Stimulated activated CD4-positive, alpha-beta T cell treated with anti-CD3 and anti-CD28 coated beads, Interleukin-1b, Interleukin-23, amount 100 ng/mL, for 24 hours (primary cell): Measurements from ENCODE around the gene SVBP.

Source experiments
- DNase-seq, 4 experiments: peaks; one replicate each; pipeline ENCODE4 v3.0.0-alpha.2; 2020; ENCODE audit warnings: low read depth in 4 of 4, low spot score in 1 of 4

Gene SVBP

DNA sequence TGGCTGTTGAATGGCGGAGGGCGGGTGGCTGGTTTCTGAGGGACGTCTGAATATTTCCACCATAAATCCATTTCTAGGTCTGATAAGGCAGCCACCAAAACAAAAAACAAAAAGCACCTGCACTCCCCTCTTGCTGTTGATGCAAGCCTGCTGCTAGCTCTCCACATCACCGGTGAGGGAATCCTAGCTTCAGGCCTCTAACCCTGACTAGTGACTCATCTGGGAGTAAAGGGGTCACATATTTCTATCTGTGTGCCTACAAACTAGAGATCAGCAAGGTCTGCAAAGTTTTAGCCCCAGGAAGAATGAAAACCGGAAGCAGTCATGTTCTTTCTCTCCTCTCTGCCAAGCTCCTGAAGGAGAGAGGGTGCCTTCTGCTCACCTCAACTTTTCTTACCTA, 10.6 kb downstream of the SVBP start:
- no peak for DNase-seq

DNA sequence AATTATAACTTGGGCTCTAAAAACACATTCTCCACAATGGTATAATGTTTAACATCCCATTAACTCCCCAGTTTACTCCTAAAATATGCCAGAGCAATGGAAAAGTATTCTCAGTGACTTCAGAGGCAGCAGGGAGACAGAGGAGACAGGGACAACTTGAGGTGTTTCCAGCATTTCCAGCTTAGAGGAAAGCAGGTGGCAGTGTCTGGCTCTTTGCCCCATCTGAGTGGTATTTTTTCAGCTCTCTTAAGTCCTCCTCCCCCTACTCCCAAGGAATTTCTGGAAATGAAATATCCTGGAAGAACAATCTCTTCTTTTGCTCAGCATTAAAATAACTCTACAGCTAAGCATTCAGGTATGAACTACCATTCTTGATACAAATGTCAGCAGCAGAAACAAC, 11.0 kb downstream of the SVBP start:
- DNase-seq = no peak

- no peak for DNase-seq
These were observed 15.2 kb downstream of the SVBP start for GRCh38 chr1:42801832-42802473.

GRCh38 chr1:42797979-42798378, 19.2 kb downstream of the SVBP start:
- no peak for DNase-seq

DNA sequence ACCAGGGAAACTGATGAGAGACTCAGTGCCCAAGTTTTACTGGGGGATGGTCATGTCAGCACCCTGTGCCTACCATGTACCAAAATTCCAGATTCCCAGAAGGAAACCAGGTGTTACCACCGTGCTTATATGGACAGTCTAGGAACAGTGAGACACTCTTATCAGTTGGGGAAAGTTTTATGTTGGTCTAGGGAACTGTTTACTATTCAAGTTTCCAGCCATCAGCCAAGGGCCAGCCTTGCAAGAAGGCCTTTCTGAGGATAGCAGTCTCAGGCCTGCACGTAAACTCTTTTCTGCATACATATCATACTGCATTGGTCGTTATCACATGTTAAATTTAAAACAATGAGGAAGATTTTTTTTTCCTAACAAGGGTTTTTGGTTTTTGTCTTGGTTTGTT, 19.8 kb downstream of the SVBP start:
- DNase-seq = no peak

DNA sequence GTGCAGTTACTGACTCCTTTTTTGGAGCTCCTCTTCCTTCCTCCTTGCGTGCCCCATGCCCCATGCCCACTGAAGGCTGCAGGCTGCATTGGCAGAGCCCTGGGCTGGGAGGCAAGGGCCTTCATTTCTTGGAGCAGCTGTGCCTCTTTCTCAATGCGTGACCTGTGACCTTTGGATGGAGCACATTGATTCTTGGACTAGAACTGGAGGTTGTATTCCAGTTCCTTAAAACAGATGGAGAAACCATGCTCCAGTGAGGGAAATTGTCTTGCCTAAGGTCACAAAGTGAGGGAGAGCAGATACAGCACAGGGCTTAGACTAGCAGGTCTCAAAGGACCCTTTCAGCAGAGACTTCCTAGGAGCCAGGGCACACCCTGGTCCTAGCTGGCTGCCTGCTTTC, 23.4 kb downstream of the SVBP start:
- no peak for DNase-seq

- no peak for DNase-seq
These were observed 29.2 kb downstream of the SVBP start for GRCh38 chr1:42788021-42788420.

DNA sequence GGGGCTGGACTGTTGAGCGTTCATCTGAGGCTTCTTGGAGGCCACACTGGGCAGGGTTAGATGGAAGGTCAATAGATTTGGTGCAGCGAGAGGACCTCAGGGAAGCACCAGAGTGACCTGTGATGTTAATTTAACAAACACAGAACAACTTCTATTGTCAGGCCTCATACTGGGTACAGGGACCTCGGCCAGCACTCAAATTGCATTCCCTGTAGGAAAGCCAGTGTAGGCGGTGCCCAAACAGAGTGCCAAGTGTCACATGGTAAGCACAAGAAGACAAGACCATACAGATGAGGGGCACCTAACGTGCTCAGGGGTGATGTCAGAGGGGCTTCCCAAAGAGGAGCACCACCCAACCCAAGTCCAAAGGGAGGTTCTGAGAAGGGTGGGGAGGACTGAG, 31.1 kb downstream of the SVBP start:
- no peak for DNase-seq

DNA sequence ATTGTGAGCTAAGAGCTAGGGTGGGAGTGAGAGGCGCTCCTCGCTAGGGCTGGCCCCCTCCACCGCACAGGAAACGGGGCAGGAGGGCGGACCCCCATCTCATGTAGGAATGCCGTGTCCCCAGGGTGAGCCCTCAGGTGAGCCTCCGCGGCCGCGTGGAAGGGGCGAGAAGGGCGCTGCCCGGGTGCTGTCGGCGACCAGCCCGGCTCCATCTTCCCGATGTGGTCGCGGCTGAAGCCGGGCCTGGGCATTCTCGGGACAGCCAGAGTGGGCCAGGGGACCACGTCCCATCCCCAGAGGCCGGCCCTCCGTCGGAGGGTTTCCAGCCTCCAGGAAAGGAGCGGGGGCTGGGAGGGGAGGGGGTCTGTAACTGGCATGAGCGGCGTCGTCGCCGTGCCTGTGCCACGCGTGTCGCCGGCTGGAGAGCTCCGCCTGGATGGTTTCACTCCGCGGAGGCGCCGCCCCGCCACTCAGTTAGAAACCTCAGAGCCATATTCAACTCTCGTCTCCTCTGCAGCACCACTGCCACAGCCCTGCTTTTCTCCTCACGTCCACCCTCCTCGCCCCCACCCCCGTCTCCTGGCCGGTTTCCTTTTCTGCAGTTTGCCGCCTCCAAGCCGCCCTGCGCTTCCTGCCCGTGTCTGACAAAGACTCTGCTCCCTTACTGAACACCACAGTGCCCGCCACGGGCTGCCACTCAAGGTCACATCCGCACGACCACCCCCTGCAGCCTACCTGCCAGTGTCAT, 32.1 kb downstream of the SVBP start, which contains the start of gene TMEM269:
TMEM269 (plus strand) TSS at position 46 of the 748 bp plus-strand sequence. CDS start 4,903 bp downstream, outside the sequence.
- peak in 1 of 4 experiments; percentile 18 for DNase-seq

GRCh38 chr1:42784547-42784945, 32.7 kb downstream of the SVBP start:
- DNase-seq = no peak

DNA sequence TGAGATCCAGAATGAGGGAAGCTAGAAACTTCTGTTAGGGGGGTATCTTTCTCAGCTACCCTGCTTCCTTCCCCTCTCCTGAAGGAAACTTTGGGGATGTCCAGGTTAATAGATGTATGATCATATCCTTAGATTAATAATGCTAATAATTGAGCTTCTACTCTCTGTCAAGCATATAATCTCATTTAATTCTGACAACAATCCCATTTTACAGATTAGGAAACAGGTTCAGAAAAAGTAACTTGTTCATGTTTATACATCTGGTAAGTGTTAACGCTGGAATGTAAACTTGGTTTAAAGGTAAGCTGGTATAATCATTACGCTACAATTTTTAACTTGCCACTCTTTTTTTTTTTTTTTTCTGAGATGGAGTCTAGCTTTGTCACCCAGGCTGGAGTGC, 34.1 kb downstream of the SVBP start:
- no peak for DNase-seq

DNA sequence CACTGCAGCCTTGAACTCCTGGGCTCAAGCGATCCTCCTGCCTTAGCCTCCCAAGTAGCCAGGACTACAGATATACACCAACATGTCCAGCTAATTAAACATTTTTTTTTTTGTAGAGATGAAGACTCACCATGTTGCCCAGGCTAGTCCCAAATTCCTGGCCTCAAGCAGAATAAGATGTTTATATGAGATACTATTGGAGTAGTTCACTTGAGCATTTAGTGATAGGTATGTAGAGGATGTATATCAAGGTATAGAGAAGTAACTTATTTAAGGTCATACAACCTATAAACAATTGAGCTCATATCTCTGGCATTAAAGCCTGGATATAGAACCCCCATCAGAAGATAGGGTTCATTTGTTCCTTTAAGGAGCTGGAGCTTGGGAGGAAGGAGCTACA, 37.0 kb downstream of the SVBP start:
- no peak for DNase-seq

DNA sequence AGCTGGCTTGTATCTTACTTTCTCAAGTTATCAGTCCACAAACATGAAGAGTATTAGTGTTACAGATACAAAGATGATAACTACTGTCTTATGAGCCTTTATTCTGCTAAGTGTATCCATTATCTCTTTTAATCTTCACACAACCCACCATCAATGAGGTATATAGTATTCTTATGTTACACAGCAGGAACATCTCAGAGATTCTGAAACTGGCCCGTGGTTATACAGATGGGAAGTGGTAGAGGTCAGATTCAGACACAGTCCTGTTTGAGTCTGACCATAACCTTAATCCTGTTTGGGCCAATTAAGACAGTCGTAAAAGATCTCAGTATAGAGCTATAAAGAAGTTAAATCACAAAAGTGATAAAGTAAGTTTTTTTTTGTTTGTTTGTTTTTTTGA, 37.5 kb downstream of the SVBP start:
- DNase-seq = no peak

DNA sequence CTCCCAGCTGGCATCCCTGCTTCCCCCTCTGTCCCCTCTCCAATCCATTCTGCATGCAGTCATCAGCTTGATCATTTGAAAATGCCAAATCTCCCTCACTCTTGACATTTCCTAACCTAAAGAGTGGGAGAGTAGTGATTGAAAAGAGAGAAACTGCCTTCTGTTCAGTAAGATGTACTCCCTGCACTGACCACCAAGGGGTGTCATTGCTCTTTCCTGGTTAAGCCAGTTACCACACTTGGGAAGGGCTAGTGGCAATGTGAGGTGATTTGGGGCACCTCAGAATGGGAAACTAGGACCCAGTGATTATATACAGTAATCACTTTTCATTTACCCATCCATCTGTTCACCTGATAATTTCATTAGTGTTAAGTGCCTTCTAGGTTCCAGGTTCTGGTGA, 39.3 kb downstream of the SVBP start:
- no peak for DNase-seq

DNA sequence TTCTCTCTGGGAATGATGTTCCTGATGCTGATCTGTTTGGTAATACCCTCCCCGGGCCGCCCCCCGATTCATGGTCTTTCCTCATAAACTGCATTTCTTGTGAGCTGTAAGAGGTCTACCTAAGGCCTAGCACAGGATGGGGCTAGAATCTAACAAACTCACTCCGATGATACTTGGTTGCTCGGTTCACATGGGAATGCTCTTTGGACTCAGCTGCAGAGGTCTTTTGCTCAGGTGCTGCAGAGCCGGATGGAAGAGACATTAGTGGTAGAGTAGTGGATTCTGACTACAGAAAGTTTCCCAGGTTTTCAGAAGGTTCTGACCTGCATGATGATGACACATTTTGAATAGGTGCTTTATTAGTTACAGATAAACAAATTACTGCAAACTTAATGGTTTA, 40.7 kb downstream of the SVBP start:
- no peak for DNase-seq

- DNase-seq = no peak
These were observed 42.2 kb downstream of the SVBP start for GRCh38 chr1:42774928-42775526.

DNA sequence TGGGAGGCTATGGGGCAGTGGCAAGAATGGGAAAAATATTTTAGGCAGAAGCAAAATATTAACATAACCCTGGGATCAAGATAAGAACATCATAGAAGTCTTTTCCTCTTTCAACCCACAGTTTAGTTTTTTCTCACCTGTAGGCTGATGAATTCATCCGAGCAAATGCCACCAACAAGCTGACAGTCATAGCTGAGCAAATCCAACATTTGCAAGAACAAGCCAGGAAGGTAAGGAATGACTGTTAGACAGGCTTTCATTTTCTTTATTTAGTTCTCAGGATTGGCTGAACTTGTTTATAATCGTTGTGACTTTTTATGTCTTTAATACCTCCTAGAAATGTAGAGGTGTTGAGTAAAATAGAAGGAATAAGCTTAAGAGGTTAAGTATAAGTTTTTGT, 43.8 kb downstream of the SVBP start:
- DNase-seq = no peak

DNA sequence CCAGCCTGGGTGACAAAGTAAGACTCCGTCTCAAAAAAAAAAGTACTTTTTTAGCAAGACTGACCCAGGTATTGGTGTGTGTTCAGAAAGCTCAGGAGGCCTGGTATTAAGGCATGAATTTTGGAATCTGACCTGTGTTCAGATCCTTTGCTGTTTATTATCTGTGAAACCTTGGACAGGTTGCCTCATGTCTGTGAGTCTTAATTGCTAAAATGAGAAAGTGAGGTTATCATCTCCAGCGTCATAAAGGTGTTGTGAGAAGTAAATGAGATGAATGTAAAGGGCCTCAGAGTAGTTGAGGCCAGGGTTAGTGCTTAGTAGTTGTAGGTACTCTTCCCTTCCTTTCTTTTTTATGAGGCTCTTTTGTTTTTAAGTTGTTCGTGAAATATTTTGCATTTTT, 47.4 kb downstream of the SVBP start:
- no peak for DNase-seq

DNA sequence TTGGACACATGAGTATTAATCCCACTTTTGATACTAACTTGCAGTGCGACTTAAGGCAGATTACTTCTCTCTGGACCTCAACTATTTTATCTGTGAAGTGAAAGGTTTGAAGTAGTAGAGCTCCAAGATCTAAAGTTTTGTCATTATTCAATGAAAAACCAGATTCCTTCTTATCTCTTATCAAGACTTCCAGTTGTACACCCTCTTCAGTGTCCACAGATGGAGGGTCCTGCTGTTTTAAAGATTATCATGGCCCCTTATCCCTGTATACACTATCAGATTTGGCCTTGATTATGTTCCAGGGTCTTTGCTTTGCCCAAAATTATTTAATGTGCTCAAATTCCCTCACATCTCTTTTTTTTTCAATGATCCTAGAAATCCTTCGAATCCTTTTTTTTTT, 49.0 kb downstream of the SVBP start:
- no peak for DNase-seq

GRCh38 chr1:42767510-42768000, 49.6 kb downstream of the SVBP start:
- DNase-seq = no peak

- peak; percentile 99 to 100 (median 99) for DNase-seq
These were observed 50.3 kb downstream of the SVBP start, which contains the start of the genes C1orf50 and P3H1 for GRCh38 chr1:42766741-42767509. TSS of gene C1orf50 (plus strand) at chr1:42767249. CDS start at chr1:42767312, 63 bp downstream. TSS of gene P3H1 (minus strand) at chr1:42767028. CDS start at chr1:42766971, 57 bp downstream.
